ENCODE data around the gene CBX8. TPM values are rescaled to one million over a fixed set of nuclear protein-coding genes. Genes with fewer than 3 reads are reported as not detected.

CBX8 gene
- total and polyA plus RNA-seq, 2 of the 13 experiments (the other 11 are each of a cell fraction or from before 2014, with no cell fraction given) = 0.34 to 12.6 TPM

- TF ChIP-seq ZNF280D (CRISPR knock-in tag; IDR thresholded peaks at IDR 0.05) (0 out of 2 replicates have a peak, but pooled peaks have one; percentile 62), ZNF160 (CRISPR knock-in tag; IDR thresholded peaks at IDR 0.05) (0 out of 2 replicates have a peak, but pooled peaks have one; percentile 37), ZNF614 (CRISPR knock-in tag; IDR thresholded peaks at IDR 0.05; ENCODE audit: borderline replicate concordance) (0 out of 2 replicates have a peak, but pooled peaks have one; percentile 34), ZNF10 (CRISPR knock-in tag; IDR thresholded peaks at IDR 0.05; ENCODE audit: borderline replicate concordance, low read depth) (no peak), POGZ (CRISPR knock-in tag; IDR thresholded peaks at IDR 0.05) (no peak), ZNF746 (CRISPR knock-in tag; IDR thresholded peaks at IDR 0.05) (peak; percentile 29; the same call in 1 of the 2 replicates), CHCHD3 (CRISPR knock-in tag; IDR thresholded peaks at IDR 0.05) (no peak), ETV5 (CRISPR knock-in tag; IDR thresholded peaks at IDR 0.05; ENCODE audit: borderline replicate concordance) (peak; percentile 71), ZNF430 (CRISPR knock-in tag; IDR thresholded peaks at IDR 0.05) (peak; percentile 24; the same call in 1 of the 2 replicates), FOXP4 (CRISPR knock-in tag; IDR thresholded peaks at IDR 0.05) (no peak), GTF3A (CRISPR knock-in tag; conservative IDR thresholded peaks at IDR 0.05) (no peak), HNF4A (CRISPR knock-in tag; IDR thresholded peaks at IDR 0.05) (no peak), PITX1 (CRISPR knock-in tag; IDR thresholded peaks at IDR 0.05) (0 out of 2 replicates have a peak, but pooled peaks have one; percentile 53), MED1 (CRISPR knock-in tag; IDR thresholded peaks at IDR 0.05) (peak; percentile 13; the same call in 1 of the 2 replicates), MYC (CRISPR knock-in tag; IDR thresholded peaks at IDR 0.05; ENCODE audit: borderline replicate concordance) (peak; percentile 67; the same call in 1 of the 2 replicates), NFATC3 (CRISPR knock-in tag; IDR thresholded peaks at IDR 0.05) (no peak), CBFB (CRISPR knock-in tag; IDR thresholded peaks at IDR 0.05) (no peak), IKZF5 (CRISPR knock-in tag; IDR thresholded peaks at IDR 0.05) (0 out of 2 replicates have a peak, but pooled peaks have one; percentile 12), RXRA (CRISPR knock-in tag; IDR thresholded peaks at IDR 0.05) (peak; percentile 32; the same call in 1 of the 2 replicates), ZNF670 (CRISPR knock-in tag; IDR thresholded peaks at IDR 0.05; ENCODE audit: borderline replicate concordance) (peak; percentile 51; the same call in 1 of the 2 replicates), ZSCAN21 (CRISPR knock-in tag; IDR thresholded peaks at IDR 0.05; ENCODE audit: borderline replicate concordance) (no peak; the same call in 1 of the 2 replicates), CBX2 (IDR thresholded peaks at IDR 0.05; ENCODE audit: low read depth, low read length) (no peak; the same call in 1 of the 2 replicates), CBX2 (CRISPR knock-in tag; IDR thresholded peaks at IDR 0.05; ENCODE audit: low read depth) (no peak), ATF1 (CRISPR knock-in tag; IDR thresholded peaks at IDR 0.05) (no peak), SALL1 (CRISPR knock-in tag; IDR thresholded peaks at IDR 0.05) (peak; percentile 77)
Measured at GRCh38 chr17:79777120-79777893, 19.6 kb downstream of the CBX8 start (continued).

Measured in HepG2 (cell line).